Measurements from ENCODE around the gene KCNG3.

The KCNG3 gene

DNA sequence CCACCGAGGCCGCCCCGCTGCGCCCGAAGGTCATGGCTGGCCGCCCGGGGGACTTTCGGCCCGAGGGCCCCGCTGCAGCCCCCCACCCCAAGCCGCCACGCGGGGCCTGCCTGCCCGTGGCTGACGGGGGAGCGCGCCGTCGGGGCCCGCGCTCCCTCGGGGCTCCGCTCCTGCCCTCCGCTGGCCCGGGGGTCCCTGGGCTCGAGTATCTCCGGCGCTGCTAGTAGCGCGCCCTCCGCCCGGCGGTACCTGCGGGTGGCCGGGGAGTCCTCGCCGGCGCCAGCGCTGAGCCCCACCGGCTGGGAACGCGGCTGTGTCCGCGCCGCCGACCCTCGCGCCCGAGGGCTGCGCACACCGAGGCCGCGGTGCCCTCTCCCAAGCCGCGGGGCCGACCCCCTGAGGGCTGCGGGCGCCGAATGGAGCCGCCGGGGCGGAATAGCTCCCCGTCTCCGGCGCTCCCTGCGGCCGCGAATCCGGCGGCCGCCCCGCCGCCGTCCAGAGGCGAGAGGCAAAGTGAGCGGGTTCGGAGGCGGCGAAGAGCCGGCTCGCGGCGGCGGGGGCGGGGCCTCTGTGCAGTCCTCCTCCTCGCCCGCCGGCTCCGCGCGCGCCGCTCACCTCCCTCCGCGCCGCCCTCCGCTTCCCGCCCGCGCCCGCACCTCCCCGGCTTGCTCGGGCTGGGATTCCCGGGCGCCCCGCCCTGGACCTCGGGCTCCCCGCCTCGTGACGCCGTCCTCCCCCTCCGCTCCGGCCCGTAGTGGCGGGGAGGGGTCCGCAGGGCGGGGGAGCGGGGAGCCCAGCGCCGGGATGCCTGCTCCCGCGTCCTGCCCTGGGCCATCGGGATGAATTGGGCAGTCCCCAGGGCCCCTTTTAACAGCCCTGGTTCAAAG, at the start of gene KCNG3:
KCNG3 (minus strand) TSS at position 515 of the 887 bp plus-strand sequence; CDS start at position 34, 481 bp downstream.
- DNase-seq, result peak in 1 of 2 experiments; percentile 32

DNA sequence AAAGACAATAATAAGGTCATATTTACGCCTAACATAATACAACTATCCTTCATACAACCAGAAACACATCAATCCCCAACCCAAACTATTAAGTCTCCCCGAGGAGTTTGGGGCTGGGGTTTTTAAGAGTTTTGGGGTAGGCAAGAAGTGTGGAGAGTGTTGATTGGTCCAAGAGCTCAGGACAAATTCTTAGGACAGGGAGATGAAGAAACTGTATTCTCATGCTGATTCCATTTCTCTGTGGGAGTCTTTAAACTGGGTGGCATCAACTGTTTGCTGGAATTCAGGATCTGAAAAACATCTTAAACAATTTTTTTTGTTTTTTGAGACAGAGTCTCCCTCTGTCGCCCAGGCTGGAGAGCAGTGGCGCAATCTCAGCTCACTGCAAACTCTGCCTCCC, 49.1 kb upstream of the KCNG3 start:
- DNase-seq, result no peak

- DNase-seq, result no peak
Observed at GRCh38 chr2:42537493-42537892, 43.7 kb upstream of the KCNG3 start.

DNA sequence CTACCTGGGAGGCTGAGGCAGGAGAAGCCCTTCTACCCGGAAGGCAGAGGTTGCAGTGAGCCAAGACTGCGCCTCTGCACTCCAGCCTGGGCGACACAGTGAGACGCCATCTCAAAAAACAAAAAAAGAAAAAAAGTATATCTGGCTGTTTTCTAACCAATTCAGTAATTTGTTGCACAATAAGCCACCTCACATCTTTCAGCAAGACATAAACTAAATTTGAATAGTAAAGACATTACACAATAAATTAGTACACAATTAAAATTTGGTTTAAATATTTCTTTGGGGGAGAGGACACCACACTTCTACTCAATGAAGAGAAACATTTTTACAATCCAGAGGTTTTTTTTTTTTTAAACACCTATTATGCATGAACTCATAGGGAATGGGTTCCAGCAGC, 38.6 kb upstream of the KCNG3 start:
- no peak for DNase-seq

DNA sequence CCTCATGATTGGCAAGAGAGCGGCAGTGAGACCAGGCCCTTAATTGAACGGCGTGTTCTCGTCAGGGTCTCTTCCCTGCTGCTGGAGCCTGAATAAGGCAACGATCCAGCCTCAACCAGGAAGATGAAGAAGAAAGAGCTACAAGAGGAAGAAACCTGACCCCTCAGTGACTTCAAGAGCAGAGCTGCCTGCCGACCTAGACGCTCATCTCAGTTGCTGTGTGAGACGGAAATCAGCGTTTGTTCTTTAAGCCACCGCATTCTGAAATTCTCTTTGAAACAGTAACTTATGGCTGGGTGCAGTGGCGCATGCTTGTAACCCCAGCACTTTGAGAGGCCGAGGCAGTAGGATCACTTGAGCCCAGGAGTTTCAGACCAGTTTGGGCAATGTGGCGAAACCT, 29.6 kb upstream of the KCNG3 start:
- no peak for DNase-seq

DNA sequence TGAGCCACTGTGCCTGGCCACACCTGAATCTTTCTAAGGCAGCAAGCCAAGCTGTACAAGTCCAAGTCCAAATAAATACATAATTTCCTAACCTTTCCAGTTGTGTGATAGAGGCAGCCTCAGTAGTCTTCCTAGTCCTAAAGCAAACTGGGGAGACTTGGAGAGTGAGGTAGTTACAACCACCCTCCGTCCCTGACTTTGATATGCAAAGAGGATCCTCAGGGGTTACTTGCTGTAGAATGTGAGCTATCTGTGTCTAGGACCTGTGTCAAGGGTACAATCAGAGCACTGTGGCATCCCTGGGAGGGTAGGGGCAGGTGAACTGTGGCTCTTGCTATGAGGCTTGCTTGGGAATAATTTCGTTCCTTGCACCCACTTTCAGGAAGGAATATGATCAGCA, 28.3 kb upstream of the KCNG3 start:
- no peak for DNase-seq

- no peak for DNase-seq
Observed at GRCh38 chr2:42519624-42520023, 25.8 kb upstream of the KCNG3 start.

- DNase-seq, result no peak
Observed at GRCh38 chr2:42516418-42516901, 22.7 kb upstream of the KCNG3 start.

DNA sequence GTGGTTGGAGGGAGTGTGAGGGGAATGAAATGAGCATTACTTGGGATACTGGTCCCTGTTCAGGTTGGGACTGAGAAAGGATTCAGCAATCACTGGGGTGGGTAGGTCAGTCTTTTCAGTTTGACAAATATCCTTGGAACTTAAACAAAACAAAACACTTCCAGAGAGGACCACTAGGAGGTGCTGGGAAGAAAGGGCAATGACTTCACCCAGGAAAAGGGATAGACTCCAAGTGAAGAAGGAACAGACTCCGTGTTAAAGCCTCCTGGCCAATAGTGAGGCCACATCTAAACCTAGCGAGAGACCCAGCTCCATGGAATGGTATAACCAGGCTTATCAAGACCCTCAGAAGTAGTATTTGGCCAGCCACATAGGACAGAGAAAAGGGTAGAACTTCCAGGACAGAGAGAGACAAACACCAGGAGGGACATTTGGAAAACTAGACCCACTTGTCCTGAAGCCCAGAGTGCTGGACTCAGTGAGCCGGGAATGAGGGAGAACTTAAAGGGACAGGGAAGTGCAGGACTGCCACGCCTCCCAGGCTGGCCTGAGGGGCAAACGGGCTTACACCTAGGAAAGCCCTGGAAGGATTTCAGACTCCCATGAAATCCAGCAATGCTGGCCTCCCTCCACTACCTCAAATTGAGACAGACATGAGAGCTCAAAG, 19.6 kb upstream of the KCNG3 start:
- DNase-seq, result peak in 1 of 2 experiments; percentile 51

GRCh38 chr2:42510608-42511243, 16.9 kb upstream of the KCNG3 start:
- no peak for DNase-seq

DNA sequence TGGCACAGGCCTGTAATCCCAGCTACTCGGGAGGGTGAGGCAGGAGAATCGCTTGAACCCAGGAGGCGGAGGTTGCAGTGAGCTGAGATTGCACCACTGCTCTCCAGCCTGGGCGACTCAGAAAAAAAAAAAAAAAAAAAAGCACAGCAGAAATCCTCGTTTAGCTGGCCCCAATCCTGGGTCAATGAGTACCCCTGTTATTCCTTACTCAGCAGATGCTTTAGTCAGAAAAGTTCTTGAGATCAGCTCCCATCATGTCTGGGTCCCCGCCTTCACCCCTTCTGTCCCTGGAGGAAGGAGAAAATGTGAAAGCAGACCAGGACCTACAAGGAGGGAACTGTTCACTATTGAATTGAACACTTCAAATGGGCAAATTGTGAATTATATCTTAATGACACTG, 16.4 kb upstream of the KCNG3 start:
- no peak for DNase-seq

DNA sequence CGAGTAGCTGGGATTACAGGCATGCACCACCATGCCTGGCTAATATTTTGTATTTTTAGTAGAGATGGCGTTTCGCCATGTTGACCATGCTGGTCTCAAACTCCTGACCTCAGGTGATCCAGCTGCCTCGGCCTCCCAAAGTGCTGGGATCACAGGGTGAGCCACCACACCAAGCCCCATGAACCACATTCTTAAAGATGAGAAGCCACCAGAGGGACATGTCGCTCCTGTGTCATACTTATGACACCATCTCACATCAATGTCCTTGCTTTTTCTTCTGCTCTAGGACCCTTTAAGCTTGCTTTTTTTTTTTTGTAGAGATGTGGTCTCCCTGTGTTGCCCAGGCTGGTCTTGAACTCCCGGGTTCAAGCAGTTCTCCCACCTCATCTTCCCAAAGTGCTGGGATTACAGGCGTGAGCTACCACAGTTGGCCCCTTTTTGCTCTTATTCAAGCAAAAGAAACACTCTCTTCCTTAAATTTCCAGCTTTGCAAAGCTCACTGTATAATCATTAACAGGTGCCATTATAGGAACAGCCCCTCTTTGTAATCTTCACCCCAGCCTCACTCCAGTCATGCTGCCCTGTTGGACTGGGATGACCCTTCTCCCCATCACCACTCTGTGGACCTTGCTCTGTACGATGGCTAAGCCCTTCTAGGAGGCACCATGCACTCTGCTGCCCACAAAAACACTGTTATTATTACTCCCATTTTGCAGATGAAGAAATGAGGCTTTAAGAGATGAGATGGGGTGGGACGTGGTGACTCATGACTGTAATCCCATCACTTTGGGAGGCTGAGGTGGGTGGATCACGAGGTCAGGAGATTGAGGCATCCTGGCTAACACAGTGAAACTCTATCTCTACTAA, 10.8 kb upstream of the KCNG3 start:
- no peak for DNase-seq

GRCh38 chr2:42503291-42503690, 9.5 kb upstream of the KCNG3 start:
- no peak for DNase-seq

GRCh38 chr2:42498497-42498896, 4.7 kb upstream of the KCNG3 start:
- DNase-seq, result no peak

DNA sequence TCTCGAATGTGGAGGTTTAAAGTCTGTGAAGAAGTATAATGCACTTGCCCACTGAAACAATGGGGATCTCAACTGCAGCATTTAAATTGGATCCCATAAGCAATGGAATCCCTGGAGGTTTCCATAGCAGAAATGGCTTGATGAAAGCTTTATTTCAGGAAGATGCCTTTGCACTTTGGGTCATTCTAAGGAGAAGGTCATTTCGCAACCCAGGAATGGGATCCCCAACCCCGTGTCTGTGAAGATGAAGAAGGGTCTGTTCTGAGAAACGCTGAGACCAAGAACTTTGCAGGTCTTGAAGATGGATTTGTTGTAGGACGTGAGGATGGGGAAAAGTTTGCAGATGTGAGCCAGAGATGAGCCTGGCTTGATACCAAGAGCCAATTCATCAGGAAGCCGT, 1.8 kb upstream of the KCNG3 start:
- DNase-seq, result no peak

DNA sequence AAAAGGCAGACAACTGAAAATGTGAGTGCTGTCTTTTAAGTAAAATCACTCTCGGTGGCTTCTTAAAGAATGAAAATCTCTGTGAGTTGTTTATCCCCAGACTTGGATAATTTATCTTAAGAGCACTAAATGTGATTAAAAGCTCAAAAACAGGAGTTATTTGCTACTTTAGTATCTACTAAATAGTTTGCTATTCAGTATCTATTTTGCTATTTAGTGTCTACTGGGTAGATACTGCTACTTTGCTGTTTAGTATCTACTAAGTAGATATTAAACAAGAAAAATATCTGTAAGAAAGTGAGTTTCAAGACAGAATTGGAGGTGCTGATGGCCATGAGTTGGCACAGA, 1.4 kb upstream of the KCNG3 start:
- no peak for DNase-seq

GRCh38 chr2:42494355-42495233, 812 bp upstream of the KCNG3 start:
- peak; percentile 56 to 88 for DNase-seq

DNA sequence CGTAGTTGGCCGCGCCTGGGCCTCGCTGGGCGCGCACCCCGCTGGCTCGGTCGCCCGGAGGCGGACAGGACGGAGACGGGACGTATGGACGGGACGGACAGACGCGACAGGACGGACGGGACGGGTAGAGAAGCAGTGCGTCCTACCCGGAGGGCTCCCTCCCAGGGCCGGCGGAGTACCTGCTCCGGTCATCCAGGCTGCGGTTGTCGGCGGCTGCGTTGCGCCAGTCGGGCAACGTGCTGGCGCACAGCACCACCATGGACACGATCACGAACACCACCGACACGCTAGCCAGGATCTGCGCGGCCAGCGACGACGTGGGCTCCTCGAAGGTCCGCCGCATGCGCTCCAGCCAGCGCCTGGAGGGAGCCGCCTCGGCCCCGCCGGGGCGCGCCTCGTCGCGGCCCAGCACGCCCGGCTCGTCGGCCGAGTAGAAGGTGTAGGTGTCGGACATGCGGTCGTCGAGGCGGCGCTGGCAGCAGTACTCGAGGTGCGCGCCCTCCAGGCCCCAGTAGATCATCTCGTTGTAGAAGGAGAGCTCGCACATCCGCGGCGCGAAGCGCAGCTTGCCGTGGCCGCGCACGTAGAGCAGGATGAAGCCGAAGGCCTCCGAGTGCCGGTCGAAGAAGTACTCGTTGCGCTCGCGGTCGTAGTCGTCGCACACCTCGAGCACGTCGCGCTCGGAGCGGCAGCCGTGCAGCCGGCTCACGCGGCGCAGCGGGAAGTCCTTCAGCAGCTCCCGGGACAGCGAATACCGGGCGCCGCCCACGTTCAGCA, 903 bp downstream of the KCNG3 start:
- DNase-seq, result no peak

- DNase-seq, result no peak
Observed at GRCh38 chr2:42488297-42488696, 5.5 kb downstream of the KCNG3 start.

DNA sequence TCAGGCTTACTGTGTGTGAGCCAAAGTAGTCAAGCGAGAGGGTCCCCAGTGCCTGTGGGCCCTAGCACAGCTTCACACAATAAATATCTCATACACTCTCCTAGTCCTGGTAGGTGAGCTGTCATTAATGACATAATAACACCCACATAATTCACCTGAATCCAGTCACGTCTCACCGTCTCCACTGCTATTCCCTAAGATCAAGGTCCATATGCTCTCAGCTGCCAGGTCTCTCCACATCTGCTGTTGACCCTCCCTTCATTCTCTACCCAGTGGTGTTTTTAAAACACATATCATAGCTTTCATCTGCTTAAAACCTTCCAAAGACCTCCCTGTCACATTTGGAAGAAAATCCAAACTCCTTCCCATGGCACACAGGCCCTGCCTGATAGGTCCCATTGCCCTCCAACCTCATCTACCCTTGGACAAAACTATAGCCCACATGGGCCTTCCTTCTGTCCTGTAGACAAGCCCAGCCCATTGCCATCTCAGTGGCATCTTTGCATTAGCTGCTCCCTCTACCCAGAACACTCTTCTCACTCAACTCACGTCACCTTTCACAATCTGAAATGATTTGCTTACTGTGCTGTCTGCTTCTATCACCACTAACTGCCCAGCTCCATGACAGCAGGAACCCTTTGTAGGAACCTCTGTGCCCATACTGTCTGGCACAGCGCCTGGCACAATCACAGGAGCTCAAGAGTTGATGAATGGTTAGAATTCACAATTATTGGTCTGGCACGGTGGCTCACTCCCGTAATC, 7.5 kb downstream of the KCNG3 start:
- no peak for DNase-seq
